ENCODE measurements around the gene B3GNT7.
"Not testable (repeated sequence)": the region's sequence is repeated elsewhere in the genome, so short reads cannot be mapped to it uniquely, and the experiment has no call there.

- TF ChIP-seq CTCF (IDR thresholded peaks at IDR 0.05; ENCODE audit: low read length); EZH2 (optimal IDR thresholded peaks at IDR 0.05; ENCODE audit: low read depth, low read length); EZH2phosphoT487 (IDR thresholded peaks at IDR 0.05; ENCODE audit: low read length): not testable (repeated sequence)
Measured at GRCh38 chr2:231375994-231376615, 19.4 kb upstream of the B3GNT7 start.
